Measurements from ENCODE around the gene EGFLAM. TPM values are rescaled to one million over a fixed set of nuclear protein-coding genes. Genes with fewer than 3 reads are reported as not detected.

The EGFLAM gene
- total RNA-seq, 1 donor from 2014 or later, result 8.9 TPM

- Histone ChIP-seq H3K9me3 (replicated peaks) (no peaks in the 10 kb centered on the region), H3K4me1 (peaks cover 17% of the 10 kb centered on the region), H3K36me3 (no peaks in the 10 kb centered on the region), H3K27me3 (ENCODE audit: low read depth) (no peaks in the 10 kb centered on the region), H3K4me3 (no peak overlapping the region), H3K27ac (replicated peaks) (no peak overlapping the region)
- intact Hi-C loops (cut with micrococcal nuclease), result loop anchor here (5.0 kb wide), 1 partner anchor 366 kb away; no protein-coding TSS in a partner anchor
- TF ChIP-seq, protein P1, sequence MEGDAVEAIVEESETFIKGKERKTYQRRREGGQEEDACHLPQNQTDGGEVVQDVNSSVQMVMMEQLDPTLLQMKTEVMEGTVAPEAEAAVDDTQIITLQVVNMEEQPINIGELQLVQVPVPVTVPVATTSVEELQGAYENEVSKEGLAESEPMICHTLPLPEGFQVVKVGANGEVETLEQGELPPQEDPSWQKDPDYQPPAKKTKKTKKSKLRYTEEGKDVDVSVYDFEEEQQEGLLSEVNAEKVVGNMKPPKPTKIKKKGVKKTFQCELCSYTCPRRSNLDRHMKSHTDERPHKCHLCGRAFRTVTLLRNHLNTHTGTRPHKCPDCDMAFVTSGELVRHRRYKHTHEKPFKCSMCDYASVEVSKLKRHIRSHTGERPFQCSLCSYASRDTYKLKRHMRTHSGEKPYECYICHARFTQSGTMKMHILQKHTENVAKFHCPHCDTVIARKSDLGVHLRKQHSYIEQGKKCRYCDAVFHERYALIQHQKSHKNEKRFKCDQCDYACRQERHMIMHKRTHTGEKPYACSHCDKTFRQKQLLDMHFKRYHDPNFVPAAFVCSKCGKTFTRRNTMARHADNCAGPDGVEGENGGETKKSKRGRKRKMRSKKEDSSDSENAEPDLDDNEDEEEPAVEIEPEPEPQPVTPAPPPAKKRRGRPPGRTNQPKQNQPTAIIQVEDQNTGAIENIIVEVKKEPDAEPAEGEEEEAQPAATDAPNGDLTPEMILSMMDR (IDR thresholded peaks at IDR 0.05; ENCODE audit: borderline replicate concordance), result peak; percentile 99
- DNase-seq, result peak; percentile 82
Observed at GRCh38 chr5:38441453-38442246, 183.3 kb downstream of the EGFLAM start.

DNA sequence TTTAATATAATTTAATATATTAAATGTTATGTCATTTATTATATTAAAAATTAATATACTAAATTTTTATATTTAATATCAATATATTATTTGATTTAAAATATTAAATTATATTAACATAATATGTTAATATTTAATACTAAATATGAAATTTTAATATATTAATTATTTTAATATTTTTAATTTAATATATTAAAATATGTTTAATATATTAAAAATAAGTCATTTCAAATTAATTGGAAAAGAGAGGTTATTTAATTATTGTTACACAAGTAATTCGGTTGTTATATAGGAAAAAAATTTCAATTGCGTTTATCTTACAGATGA lies 183.9 kb downstream of the EGFLAM start:
- Histone ChIP-seq H3K9me3 (replicated peaks) (no peaks in the 10 kb centered on the region), H3K4me1 (peaks cover 14% of the 10 kb centered on the region), H3K36me3 (no peaks in the 10 kb centered on the region), H3K27me3 (ENCODE audit: low read depth) (no peaks in the 10 kb centered on the region), H3K27ac (replicated peaks) (no peak overlapping the region), H3K4me3 (no peak overlapping the region)
- no peak for DNase-seq
- intact Hi-C loops (cut with micrococcal nuclease), result loop anchor here (5.0 kb wide), 1 partner anchor 365 kb away; no protein-coding TSS in a partner anchor
- TF ChIP-seq, protein P1 (IDR thresholded peaks at IDR 0.05; ENCODE audit: borderline replicate concordance), result no peak

DNA sequence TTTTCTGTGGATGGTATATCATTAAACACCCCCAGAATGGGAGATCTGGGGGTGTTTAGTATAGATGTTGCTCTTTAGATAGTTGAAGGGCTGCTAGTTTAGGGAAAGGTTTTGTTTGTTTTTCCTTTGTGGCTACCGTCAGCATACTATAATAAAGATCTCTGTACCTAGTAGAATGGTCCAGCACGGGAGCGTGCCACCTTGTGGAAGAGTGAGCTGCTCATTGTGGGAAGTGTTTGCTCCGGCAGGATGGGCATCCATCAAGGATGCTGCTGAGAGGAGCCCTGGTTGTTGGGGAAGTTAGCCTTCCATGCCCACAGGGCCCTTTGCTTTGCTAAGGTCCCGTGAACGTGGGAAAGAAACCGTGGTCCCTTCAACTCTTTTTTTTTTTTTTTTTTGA lies 185.0 kb downstream of the EGFLAM start:
- DNase-seq, result no peak
- Histone ChIP-seq H3K27me3 (ENCODE audit: low read depth) (no peaks in the 10 kb centered on the region), H3K27ac (replicated peaks) (no peak overlapping the region), H3K4me1 (peaks cover 21% of the 10 kb centered on the region), H3K4me3 (no peak overlapping the region), H3K9me3 (replicated peaks) (no peaks in the 10 kb centered on the region), H3K36me3 (no peaks in the 10 kb centered on the region)
- TF ChIP-seq, protein P1 (IDR thresholded peaks at IDR 0.05; ENCODE audit: borderline replicate concordance), result no peak
- intact Hi-C loops (cut with micrococcal nuclease), result loop anchor here (5.0 kb wide), 1 partner anchor 364 kb away; no protein-coding TSS in a partner anchor

- DNase-seq, result peak; percentile 45
- Histone ChIP-seq H3K4me3 (peak overlapping the region; percentile 53), H3K4me1 (peaks cover 32% of the 10 kb centered on the region), H3K36me3 (no peaks in the 10 kb centered on the region), H3K27ac (replicated peaks) (peak overlapping the region; percentile 75), H3K27me3 (ENCODE audit: low read depth) (no peaks in the 10 kb centered on the region), H3K9me3 (replicated peaks) (no peaks in the 10 kb centered on the region)
- intact Hi-C loops (cut with micrococcal nuclease), result no loop called here
- TF ChIP-seq, protein P1 (IDR thresholded peaks at IDR 0.05; ENCODE audit: borderline replicate concordance), result no peak
Observed at GRCh38 chr5:38445374-38446028, 187.1 kb downstream of the EGFLAM start.

- H3K27me3 ChIP-seq (ENCODE audit: low read depth), result no peaks in the 10 kb centered on the region
- DNase-seq, result no peak
- TF ChIP-seq, protein P1 (IDR thresholded peaks at IDR 0.05; ENCODE audit: borderline replicate concordance), result no peak
- H3K27ac ChIP-seq (replicated peaks), result peak overlapping the region; percentile 75
- intact Hi-C loops (cut with micrococcal nuclease), result no loop called here
- H3K4me1 ChIP-seq, result peaks cover 38% of the 10 kb centered on the region
- no peaks in the 10 kb centered on the region for H3K36me3 ChIP-seq
- no peaks in the 10 kb centered on the region for H3K9me3 ChIP-seq (replicated peaks)
- H3K4me3 ChIP-seq, result peak overlapping the region; percentile 53
Observed at GRCh38 chr5:38446029-38446522, 187.7 kb downstream of the EGFLAM start.

Data from left ventricle myocardium inferior (tissue), 1 donor.